Left lung (tissue), 10 donors: ENCODE measurements around the gene DAZL. TPM values are rescaled to one million over a fixed set of nuclear protein-coding genes. Genes with fewer than 3 reads are reported as not detected.

Source experiments
- ATAC-seq: fragments of 200-7000 bp; cut with Tn5 transposase; one replicate; pipeline ENCODE4 v1.9.1; 2020; ENCODE audit warnings: moderate library complexity
- DNase-seq, 4 donors: peaks; one replicate each; pipeline ENCODE4 v3.0.0-alpha.2; 2013 to 2020
- H3K27ac ChIP-seq, 2 donors: fragments of 200-600 bp; sonication (generic) in 1 of 2; one replicate each; pipeline versions ENCODE4 v1.5.0 to v1.8.0; 2020 to 2021
- H3K27me3 ChIP-seq, 2 donors: fragments of 200-600 bp; sonication (generic) in 1 of 2; one replicate each; pipeline versions ENCODE4 v1.5.0 to v1.8.0; 2020 to 2021
- H3K36me3 ChIP-seq, 2 donors: fragments of 200-600 bp; sonication (generic) in 1 of 2; one replicate each; pipeline versions ENCODE4 v1.5.0 to v1.8.0; 2020 to 2021
- H3K4me1 ChIP-seq, 2 donors: fragments of 200-600 bp; one replicate each; pipeline ENCODE4 v1.8.0; 2021
- H3K4me3 ChIP-seq, 2 donors: fragments of 200-600 bp; sonication (generic) in 1 of 2; one replicate each; pipeline versions ENCODE4 v1.5.0 to v1.8.0; 2020 to 2021; ENCODE audit warnings: mild to moderate bottlenecking in 1 of 2
- H3K9me3 ChIP-seq, 2 donors: fragments of 200-600 bp; sonication (generic) in 1 of 2; one replicate each; pipeline versions ENCODE4 v1.5.0 to v1.8.0; 2020 to 2021
- CTCF ChIP-seq, 2 donors: fragments of 200-600 bp; sonication (generic) in 1 of 2; IDR thresholded peaks; one replicate each; pipeline versions ENCODE4 v1.5.0 to v1.8.0; 2021; ENCODE audit warnings: antibody characterized with exemption in 2 of 2
- intact Hi-C, 2 donors: fragments of 100-400 bp; cut with DNase I; formaldehyde crosslinking; loops; one replicate each; pipeline versions ENCODE4 v1.11.2 to v1.14.2; 2022
- polyA plus RNA-seq, 6 donors: library from polyadenylated mRNA; unstranded; fragments of 120-200 nt; gene quantifications; one replicate each; pipeline ENCODE4 v1.2.1, GENCODE V29; 2013; ENCODE audit not compliant: insufficient read length in 6 of 6
- total RNA-seq, 2 donors: library from RNA; stranded (reverse); fragmentation: NEBNext Ultra II Directional; extraction: Animal tissue kit (Norgen Biotek cat#: 25700); gene quantifications; one replicate each; pipeline ENCODE4 v1.2.1, GENCODE V29; 2021
- donor health status: DM: no; HTN: yes; CAD: no.
- donor health status: DM: no; HTN: no; CAD: no.

The DAZL gene
- total and polyA plus RNA-seq, 8 donors: not detected

GRCh38 chr3:16587681-16588060 lies 17.6 kb downstream of the DAZL start:
- H3K27ac ChIP-seq: no peak overlapping the region
- no peaks in the 10 kb centered on the region for H3K27me3 ChIP-seq
- ATAC-seq: no peak
- H3K4me3 ChIP-seq: no peak overlapping the region
- H3K4me1 ChIP-seq: no peaks in the 10 kb centered on the region
- no peaks in the 10 kb centered on the region for H3K9me3 ChIP-seq
- no peaks in the 10 kb centered on the region for H3K36me3 ChIP-seq
- intact Hi-C loops: no loop called here
- DNase-seq: no peak
- no peak for TF ChIP-seq CTCF (IDR thresholded peaks at IDR 0.05)

GRCh38 chr3:16587047-16587680 lies 18.1 kb downstream of the DAZL start:
- H3K4me3 ChIP-seq: no peak overlapping the region
- H3K27ac ChIP-seq: no peak overlapping the region
- no peaks in the 10 kb centered on the region for H3K27me3 ChIP-seq
- no peaks in the 10 kb centered on the region for H3K36me3 ChIP-seq
- no peaks in the 10 kb centered on the region for H3K9me3 ChIP-seq
- intact Hi-C loops: no loop called here
- H3K4me1 ChIP-seq: no peaks in the 10 kb centered on the region
- DNase-seq: no peak
- no peak for ATAC-seq
- no peak for TF ChIP-seq CTCF (IDR thresholded peaks at IDR 0.05)

- ATAC-seq (no peak), DNase-seq (no peak)
- no peaks in the 10 kb centered on the region for H3K36me3 ChIP-seq
- H3K27ac ChIP-seq: no peak overlapping the region
- no peaks in the 10 kb centered on the region for H3K27me3 ChIP-seq
- H3K4me3 ChIP-seq: no peak overlapping the region
- TF ChIP-seq CTCF (IDR thresholded peaks at IDR 0.05): no peak
- intact Hi-C loops: no loop called here
- no peaks in the 10 kb centered on the region for H3K9me3 ChIP-seq
- no peaks in the 10 kb centered on the region for H3K4me1 ChIP-seq
These were observed 20.3 kb downstream of the DAZL start for GRCh38 chr3:16584880-16585279.

- DNase-seq: no peak
- no peaks in the 10 kb centered on the region for H3K9me3 ChIP-seq
These were observed 21.7 kb downstream of the DAZL start for GRCh38 chr3:16583551-16583950.

GRCh38 chr3:16570113-16570512 lies 35.1 kb downstream of the DAZL start:
- no peaks in the 10 kb centered on the region for H3K9me3 ChIP-seq
- ATAC-seq: no peak

More at GRCh38 chr3:16583551-16583950, 21.7 kb downstream of the DAZL start:
- H3K36me3 ChIP-seq: no peaks in the 10 kb centered on the region
- H3K4me3 ChIP-seq: no peak overlapping the region
- TF ChIP-seq CTCF (IDR thresholded peaks at IDR 0.05): no peak
- H3K27me3 ChIP-seq: no peaks in the 10 kb centered on the region
- ATAC-seq: no peak
- intact Hi-C loops: no loop called here
- no peaks in the 10 kb centered on the region for H3K4me1 ChIP-seq
- no peak overlapping the region for H3K27ac ChIP-seq

More at GRCh38 chr3:16570113-16570512, 35.1 kb downstream of the DAZL start:
- no peak for DNase-seq
- Histone ChIP-seq H3K4me1 (no peaks in the 10 kb centered on the region), H3K27ac (no peak overlapping the region), H3K4me3 (no peak overlapping the region), H3K27me3 (no peaks in the 10 kb centered on the region), H3K36me3 (no peaks in the 10 kb centered on the region)
- TF ChIP-seq CTCF (IDR thresholded peaks at IDR 0.05): no peak
- intact Hi-C loops: no loop called here
